DND-41 (cell line): Measurements from ENCODE around the gene LRP3.

Experiments
- CTCF ChIP-seq: IDR thresholded peaks from 2 replicates; pipeline ENCODE4 v1.5.1; 2012; ENCODE audit warnings: borderline replicate concordance, low read length, moderate library complexity, mild to moderate bottlenecking; ENCODE audit not compliant: poor library complexity, severe bottlenecking; ENCODE audit errors: extremely low read depth
- EZH2 ChIP-seq: IDR thresholded peaks from 3 replicates; pipeline ENCODE4 v1.6.1; 2012; ENCODE audit warnings: borderline replicate concordance, low read depth, mild to moderate bottlenecking, moderate library complexity, low read length, inconsistent platforms; ENCODE audit not compliant: severe bottlenecking

- TF ChIP-seq CTCF (no peak), EZH2 (no peak)
Measured at GRCh38 chr19:33208371-33208895, 14.3 kb downstream of the LRP3 start.
